ENCODE results near the gene IL1RAPL1.

DNA sequence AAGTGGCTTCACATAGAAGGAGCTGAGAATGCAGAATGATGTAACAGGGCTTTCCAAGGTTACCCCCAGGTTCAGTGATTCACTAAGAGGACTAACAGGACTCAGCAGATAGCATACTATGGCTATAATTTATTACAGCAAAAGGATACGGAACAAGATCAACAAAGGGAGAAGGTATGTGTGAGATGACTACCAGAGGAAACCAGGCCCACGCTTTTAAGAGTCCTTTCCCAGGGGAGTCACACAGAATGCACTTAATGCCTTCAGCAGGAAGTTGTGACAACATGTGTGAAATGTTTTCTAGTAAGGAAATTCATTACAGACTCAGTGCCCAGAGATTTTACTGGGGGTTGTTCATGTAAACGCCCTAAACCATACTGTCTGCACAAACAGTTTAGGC, 1254.5 kb downstream of the IL1RAPL1 start:
- TF ChIP-seq, protein P1, sequence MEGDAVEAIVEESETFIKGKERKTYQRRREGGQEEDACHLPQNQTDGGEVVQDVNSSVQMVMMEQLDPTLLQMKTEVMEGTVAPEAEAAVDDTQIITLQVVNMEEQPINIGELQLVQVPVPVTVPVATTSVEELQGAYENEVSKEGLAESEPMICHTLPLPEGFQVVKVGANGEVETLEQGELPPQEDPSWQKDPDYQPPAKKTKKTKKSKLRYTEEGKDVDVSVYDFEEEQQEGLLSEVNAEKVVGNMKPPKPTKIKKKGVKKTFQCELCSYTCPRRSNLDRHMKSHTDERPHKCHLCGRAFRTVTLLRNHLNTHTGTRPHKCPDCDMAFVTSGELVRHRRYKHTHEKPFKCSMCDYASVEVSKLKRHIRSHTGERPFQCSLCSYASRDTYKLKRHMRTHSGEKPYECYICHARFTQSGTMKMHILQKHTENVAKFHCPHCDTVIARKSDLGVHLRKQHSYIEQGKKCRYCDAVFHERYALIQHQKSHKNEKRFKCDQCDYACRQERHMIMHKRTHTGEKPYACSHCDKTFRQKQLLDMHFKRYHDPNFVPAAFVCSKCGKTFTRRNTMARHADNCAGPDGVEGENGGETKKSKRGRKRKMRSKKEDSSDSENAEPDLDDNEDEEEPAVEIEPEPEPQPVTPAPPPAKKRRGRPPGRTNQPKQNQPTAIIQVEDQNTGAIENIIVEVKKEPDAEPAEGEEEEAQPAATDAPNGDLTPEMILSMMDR (conservative IDR thresholded peaks at IDR 0.05; ENCODE audit: low read depth in 2 of 2) = no peak
- TF ChIP-seq EZH2phosphoT487 (IDR thresholded peaks at IDR 0.05; ENCODE audit: unreplicated experiment) (no peak), REST (IDR thresholded peaks at IDR 0.05; ENCODE audit: unreplicated experiment) (no peak), EZH2 (IDR thresholded peaks at IDR 0.05; ENCODE audit: low read depth, unreplicated experiment) (no peak)

Measured in GM23338 (cell line).